Fibroblast of skin of scalp (primary cell): Measurements from ENCODE around the gene MGAT4C. TPM values are rescaled to one million over a fixed set of nuclear protein-coding genes. Genes with fewer than 3 reads are reported as not detected.
"Not testable (repeated sequence)": the region's sequence is repeated elsewhere in the genome, so short reads cannot be mapped to it uniquely, and the experiment has no call there.

ENCODE experiments used
- DNase-seq: peaks from one replicate; pipeline ENCODE4 v3.0.0-alpha.2; 2013
- polyA plus RNA-seq, 2 experiments: library from polyadenylated mRNA; unstranded; fragments of 120-200 nt; gene quantifications; one replicate each; pipeline ENCODE4 v1.2.1, GENCODE V29; 2013; ENCODE audit not compliant: insufficient read length in 2 of 2

MGAT4C gene
- 0.02 TPM for polyA plus RNA-seq (2013, experiment 1 of 2; ENCODE audit: insufficient read length)
- not detected for polyA plus RNA-seq (2013, experiment 2 of 2; ENCODE audit: insufficient read length)

- no peak for DNase-seq
Observed at GRCh38 chr12:86256163-86256562, at the start of gene MGAT4C. Gene MGAT4C, minus strand, starts transcription at chr12:86256391.

- DNase-seq: not testable (repeated sequence)
Observed at GRCh38 chr12:86296396-86296795, 40.2 kb upstream of the MGAT4C start.

GRCh38 chr12:86293682-86294240 is 37.6 kb upstream of the MGAT4C start:
- DNase-seq: no peak

DNA sequence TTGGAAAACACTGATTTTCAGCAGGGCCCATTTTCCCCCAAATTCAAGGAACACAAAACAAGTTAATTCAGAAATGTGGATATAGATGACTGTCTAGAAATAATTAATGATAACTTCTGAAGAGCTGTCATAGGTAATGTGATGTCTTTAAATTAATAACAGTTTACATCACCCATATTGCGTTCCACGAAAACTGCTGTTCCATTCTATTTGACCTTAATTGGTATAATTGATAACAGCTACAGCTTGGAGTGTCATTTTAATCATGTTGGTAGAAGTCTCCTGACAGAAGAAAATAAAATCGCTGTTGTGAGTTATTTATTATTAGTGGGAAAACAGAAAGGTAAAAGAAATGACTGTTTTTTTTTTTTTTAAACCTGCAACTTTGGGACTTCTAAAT is 36.3 kb upstream of the MGAT4C start:
- DNase-seq: no peak

GRCh38 chr12:86290615-86291014 is 34.4 kb upstream of the MGAT4C start:
- DNase-seq: no peak

DNA sequence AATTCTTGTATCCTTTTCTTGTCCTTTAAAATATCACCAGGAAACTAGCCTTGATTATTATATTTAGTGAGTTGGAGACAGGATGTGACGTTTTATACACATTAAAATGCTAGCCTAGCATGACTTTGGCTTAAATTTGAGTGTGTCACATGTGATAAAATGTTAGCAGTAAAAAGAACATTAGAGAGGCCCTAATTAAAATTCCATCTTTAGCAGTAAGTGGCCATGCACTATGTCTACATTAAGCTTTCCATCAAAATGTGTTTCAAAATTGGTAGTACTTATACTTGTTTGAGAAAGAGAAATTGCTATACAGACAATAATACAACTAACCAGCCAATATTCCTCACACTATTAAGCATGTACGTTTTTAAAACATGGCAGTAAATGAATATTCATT is 29.9 kb upstream of the MGAT4C start:
- DNase-seq: no peak

- DNase-seq: no peak
Observed at GRCh38 chr12:86283620-86284019, 27.4 kb upstream of the MGAT4C start.

DNA sequence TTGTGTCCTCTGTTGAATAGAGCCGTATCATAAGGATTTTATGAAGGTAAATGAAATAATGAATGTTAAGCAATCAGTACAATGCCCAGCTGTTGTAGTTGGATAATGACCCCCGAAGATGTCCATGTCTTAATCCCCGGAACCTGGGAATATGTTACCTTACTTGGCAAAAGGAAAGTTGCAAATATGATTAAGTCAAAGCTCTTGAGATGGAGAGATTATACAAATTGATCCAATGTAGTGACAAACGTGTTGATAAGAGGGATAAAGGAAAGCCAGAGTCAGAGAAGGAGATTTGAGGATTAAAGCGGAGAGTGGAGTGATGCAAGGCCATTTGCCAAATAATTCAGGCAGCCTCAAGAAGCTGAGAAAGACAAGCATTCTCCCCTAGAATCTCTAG is 19.2 kb upstream of the MGAT4C start:
- no peak for DNase-seq

GRCh38 chr12:86265329-86265695 is 9.1 kb upstream of the MGAT4C start:
- DNase-seq: no peak

- DNase-seq: no peak
Observed at GRCh38 chr12:86264451-86265328, 8.5 kb upstream of the MGAT4C start.

DNA sequence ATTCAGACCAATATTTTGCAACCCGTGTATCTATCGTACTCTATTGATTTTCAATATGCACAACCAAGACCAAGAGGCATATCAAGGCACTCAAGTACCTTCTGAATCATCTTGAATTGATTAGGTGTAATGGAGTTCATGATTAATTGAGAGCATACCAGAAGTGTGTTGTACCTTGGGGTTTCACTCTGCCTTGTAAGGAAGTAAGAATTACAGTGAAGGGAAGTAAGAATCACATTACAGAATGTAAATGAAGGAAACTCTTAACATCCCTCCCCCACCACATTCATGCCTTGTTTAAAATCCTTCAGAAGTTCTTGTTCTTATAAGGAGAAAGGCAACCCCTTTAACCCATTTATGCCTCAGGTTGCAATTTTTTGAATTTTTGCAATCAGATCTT is 5.4 kb upstream of the MGAT4C start:
- no peak for DNase-seq

- no peak for DNase-seq
Observed at GRCh38 chr12:86261142-86261541, 5.0 kb upstream of the MGAT4C start.

GRCh38 chr12:86260183-86260582 is 4.0 kb upstream of the MGAT4C start:
- no peak for DNase-seq

- DNase-seq: no peak
Observed at GRCh38 chr12:86257134-86257533, 943 bp upstream of the MGAT4C start.

DNA sequence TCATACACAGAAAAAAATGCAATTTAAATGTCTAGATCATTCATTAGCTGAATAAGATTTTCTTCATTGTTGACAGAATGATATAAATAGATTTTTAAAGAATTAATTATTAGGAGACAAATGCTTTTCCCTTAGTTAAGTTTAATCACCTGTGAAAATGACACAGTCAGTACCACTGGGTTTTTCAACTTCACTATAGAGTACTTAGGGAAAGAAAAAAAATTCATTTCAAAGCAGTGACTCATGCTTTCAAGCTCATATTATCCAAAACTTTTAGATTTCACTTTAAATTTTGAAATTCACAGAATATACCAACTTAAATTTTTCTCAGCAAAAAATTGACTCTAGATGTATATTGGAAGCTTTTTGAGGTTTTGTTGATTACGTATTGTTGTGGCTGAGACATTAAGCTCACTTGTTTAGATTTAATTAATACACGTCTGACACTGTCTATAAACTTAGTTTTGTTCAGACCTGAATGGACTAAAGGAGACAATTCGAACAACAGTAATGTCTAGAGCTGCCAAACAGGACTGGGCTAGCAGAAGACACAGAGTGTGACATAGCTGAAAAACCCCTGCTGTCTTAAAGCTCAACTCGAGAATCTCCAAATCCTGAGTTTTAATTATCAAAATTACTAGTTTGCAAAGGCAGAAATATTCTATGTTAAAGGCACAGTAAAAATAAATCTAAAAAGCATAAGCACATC is 1.6 kb downstream of the MGAT4C start:
- no peak for DNase-seq

DNA sequence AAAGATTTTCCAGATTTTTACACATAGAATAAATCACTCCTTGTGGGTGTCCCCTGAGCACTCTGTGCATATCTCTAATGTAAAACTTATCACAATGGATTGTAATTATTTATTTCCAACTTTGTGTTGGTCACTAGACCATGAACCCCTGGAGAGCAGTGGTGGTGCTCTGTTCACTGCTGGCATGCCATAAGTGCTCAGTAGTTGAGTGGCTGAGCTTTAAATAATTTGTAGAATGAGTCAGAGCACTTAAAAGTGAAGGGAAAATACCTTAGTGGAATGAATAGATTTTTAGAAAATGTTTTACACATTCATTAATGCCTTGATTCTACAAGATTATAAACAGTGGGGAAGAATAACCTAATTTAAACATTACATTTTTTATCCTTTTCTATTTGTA is 6.3 kb downstream of the MGAT4C start:
- DNase-seq: peak; percentile 73

DNA sequence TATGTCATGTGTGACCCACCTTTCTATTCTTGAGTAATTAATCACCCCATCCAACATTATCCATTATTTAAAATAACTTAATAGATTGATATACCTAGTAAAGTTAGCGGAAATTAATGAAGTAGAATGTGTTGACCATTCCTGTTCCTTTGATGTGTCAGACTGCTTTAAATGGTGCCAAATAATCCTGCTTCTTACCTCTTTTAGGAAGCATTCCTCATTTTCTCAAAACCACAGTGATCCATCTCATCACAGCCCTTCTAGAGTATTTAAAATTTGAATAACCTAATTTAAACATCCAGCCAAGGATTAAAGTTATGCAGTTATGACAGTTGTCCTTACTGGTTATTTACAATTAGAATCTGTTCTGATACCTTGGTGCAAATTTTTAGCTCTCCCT is 6.9 kb downstream of the MGAT4C start:
- no peak for DNase-seq

DNA sequence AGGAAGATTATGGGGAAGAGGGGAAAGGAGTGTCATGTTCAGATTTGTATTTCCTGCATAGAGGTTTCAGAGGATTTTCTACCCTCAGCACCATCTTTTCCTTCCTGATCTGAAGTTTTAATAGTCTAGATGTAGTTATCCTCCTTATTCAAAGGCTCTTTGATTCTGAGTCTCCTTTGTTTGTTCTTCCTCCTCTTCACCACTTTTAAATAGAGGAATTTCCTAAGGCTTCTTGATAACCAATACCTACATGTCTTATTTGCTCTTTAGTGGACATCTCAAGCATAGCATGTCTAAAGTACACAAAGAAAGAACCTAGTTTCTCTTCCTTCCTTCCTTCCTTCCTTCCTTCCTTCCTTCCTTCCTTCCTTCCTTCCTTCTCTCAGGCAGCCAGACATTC is 8.3 kb downstream of the MGAT4C start:
- DNase-seq: no peak

DNA sequence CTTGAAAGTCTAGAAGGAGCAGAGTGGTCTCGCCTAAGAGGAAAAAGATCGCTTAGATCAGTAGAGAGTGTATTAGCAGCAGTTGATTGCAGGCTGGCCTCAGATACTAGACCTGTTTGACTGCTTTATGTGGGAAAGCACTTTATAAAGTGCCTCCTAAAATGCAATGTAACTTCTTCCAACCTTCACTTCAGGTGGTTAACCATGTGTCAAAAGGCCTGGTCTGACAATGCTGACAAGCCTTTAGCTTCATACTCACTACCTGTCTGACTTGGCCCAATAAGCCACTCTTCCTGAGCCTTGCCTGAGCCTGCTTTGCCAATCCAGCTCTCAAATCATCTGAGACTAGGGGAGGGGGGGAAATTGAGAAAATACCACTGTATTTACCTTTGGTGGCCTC is 14.6 kb downstream of the MGAT4C start:
- no peak for DNase-seq

- DNase-seq: no peak
Observed at GRCh38 chr12:86234316-86234855, 21.8 kb downstream of the MGAT4C start.

DNA sequence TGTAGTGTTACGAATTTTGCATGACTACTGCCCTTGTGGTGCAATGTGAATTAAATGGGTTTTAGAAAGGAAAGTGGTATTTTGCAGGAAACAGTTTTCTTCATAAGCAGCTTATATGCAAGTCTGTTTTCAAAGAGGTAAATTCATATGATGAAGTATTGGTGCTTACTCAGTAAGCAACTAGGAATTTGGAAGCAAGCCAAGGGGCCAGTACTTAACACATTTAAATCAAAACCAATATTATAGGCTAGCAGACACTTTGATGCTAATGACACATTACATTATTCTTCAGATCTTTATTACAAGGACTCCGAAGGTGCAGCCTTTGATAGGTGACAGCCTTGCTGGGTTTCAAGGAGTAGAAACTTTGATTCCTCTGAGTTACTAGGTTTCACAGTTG is 23.1 kb downstream of the MGAT4C start:
- DNase-seq: no peak

- no peak for DNase-seq
Observed at GRCh38 chr12:86230516-86231146, 25.6 kb downstream of the MGAT4C start.

- DNase-seq: no peak
Observed at GRCh38 chr12:86229772-86230171, 26.4 kb downstream of the MGAT4C start.
